Epithelial cell of proximal tubule (primary cell): ENCODE measurements around the gene OSBP2. TPM values are rescaled to one million over a fixed set of nuclear protein-coding genes. Genes with fewer than 3 reads are reported as not detected.

Source experiments
- DNase-seq: peaks from one replicate; pipeline ENCODE4 v3.0.0-alpha.2; 2011; ENCODE audit warnings: low read depth
- H3K4me3 ChIP-seq: 2 replicates; pipeline ENCODE4 v1.5.1; 2011; ENCODE audit warnings: low read depth, mild to moderate bottlenecking, low read length
- CTCF ChIP-seq: conservative IDR thresholded peaks from 2 replicates; pipeline ENCODE4 v1.5.1; 2012; ENCODE audit warnings: low read depth, mild to moderate bottlenecking, low read length
- total RNA-seq: library from RNA; depleted of rRNA; stranded (reverse); fragments of >200 nt; gene quantifications from 2 replicates; pipeline ENCODE4 v1.2.3, GENCODE V29; 2015

OSBP2 gene
- total RNA-seq, 1 donor from 2014 or later = 1.3 TPM

DNA sequence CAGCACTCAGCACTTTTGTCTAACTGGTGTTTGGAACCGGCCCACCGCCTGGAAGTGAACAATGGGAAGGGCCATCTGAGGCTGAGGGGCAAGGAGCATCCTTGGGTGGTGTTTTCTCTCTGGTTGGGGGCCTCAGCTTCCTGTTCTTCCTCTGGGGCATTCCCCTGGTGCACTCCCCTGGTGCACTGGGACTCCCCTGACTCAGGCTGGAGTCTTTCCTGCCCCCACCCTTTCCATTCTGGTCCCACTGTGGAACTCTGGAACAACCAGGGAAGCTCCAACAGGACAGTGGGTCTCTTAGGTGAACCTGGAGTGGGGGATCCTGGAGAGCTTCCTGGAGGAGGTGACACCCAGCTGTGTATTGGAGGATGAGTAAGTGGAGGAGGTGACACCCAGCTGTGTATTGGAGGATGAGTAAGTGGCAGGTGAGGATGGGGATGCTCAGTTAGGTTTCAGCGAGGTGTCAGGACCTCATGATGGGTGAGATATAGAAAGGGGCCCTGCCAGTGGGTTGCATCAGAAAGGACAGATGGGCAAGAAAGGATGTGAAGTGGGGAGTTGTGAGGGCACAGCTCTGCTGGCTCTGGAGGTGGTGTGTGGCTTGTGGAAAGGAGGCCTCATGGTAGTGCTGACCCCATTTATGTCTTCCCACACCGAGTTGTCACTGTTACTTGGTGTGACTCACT, 132.1 kb downstream of the OSBP2 start:
- DNase-seq = no peak
- H3K4me3 ChIP-seq = no peak overlapping the region
- no peak for TF ChIP-seq CTCF

DNA sequence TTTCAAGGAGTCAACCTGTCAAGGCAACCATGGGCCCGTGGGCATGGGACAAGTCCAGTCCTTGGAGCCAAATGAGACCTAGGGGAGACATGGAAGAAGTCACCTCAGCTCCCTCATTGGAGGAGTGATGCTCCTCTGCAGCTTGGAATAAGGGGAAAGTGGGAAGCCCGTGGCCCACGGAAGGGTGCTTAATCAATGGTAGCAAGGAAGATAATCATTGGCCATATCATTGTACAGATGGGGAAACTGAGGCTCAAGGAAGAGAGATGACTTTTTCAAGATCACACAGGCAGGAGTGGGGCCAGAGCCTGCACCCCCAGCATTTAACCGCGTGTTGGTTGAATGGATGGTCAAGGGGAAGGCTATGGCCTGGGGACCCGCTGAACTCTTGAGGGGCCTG, 133.0 kb downstream of the OSBP2 start:
- TF ChIP-seq CTCF = no peak
- H3K4me3 ChIP-seq = no peak overlapping the region
- DNase-seq = no peak

DNA sequence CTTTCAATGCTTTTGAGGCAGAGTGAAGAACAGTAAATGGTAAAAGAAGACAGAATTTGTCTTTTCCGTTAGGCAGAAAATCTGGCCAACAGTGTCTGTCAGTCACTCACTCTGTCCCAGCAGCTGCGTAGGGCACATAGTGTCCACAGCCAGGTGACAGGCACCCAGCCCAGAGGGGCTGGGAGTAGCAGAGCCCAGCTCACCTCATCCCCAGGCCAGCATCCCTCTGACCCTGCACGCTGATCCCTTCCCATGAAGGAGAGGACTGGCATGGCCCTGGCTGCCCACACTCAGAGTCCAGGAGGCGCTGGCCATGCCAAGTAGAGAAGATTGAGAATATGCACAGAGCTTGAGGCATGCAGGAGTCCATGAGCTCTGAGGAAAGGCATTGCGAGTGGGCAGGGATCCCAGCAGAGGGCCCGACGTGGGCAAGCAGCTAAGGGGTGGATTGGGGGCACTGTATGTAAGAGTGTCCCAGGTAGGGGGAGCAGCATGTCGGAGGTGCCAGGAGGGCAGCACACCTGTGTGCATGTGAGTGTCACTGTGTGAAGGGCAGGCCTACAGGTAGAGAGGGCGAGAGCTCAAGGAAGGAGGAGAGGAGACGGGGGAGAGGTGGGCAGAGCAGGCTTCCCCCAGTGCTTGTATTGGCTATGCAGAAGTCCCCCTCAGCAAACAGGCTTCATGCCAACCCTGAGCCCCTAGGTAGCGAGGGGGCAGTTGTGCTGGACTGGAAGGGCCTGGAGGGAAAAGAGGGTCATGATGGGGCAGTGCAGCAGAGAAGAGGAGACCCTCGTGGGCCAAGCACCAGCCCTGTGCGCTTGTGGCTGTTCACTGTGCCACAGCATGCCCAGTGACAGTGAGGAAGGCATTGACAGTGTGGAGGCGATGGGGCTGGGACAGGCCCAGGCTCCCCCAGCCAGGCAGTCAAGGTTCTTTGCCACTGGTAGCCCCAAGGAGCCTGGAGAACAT, 133.8 kb downstream of the OSBP2 start:
- no peak for TF ChIP-seq CTCF
- H3K4me3 ChIP-seq = no peak overlapping the region
- no peak for DNase-seq

DNA sequence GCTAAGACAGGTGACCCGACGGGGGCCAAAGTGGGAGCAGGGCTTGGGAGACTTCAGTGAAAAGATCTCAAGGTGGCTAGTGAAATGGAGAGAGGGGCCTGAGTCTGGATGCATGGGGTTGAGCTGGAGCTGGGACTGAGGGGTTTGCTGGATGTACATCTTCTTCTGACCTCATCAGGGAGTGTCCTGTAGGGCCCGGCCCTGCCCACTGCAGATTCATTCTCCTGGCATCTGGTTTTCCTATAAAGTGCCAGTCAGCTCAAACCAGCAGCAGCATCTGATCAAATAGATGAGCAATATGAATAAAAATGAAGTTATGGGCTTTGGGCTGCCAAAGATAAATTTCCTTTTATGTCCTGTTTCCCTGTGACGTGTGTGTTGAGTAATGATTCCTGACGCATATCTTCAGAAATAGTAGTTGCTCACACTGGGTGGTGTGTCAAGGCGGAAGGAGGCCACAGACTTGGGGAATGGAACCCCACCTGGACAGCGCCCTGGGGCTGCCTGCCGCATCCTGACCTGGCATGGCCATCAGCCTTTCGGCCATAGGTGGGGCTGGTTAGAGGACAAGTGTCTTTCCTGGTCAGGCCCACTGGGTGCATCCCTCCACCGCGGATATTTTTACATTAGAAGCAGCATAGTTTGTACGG, 135.4 kb downstream of the OSBP2 start:
- TF ChIP-seq CTCF = no peak
- no peak overlapping the region for H3K4me3 ChIP-seq
- DNase-seq = no peak

GRCh38 chr22:30830907-30831306, 136.2 kb downstream of the OSBP2 start:
- peak; percentile 52 for DNase-seq
- no peak for TF ChIP-seq CTCF
- H3K4me3 ChIP-seq = no peak overlapping the region

DNA sequence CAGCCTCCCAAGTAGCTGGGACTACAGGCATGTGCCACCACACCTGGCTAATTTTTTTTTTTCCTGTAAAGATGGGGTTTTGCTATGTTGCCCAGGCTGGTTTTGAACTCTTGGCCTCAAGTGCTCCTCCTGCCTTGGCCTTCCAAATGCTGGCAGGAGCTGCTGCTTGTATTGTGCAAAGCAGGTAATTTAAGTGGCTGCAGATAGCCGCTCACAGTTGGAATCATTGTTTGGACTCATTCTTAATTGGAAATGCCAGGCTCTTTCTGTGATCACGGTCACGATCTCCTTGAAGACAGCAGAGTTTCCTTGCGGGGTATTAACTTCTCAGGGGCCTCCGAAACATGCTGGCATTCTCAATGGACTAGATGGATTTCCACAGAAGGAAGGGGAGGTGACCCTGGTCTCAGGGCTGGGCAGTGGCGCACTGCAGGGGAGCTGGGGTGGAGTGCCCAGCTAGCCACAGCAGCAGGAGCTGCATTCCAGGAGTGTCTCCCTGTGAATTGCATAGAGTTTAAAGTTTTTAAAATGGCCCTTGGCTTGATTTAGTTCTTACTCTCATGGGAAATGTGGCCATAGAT, 137.8 kb downstream of the OSBP2 start:
- no peak for DNase-seq
- TF ChIP-seq CTCF = no peak
- no peak overlapping the region for H3K4me3 ChIP-seq
